Frontal cortex (tissue), 4 donors: ENCODE results near the gene MIA2. TPM values are rescaled to one million over a fixed set of nuclear protein-coding genes. Genes with fewer than 3 reads are reported as not detected.
"Not testable (repeated sequence)": the region's sequence is repeated elsewhere in the genome, so short reads cannot be mapped to it uniquely, and the experiment has no call there.

Source experiments
- DNase-seq, 2 donors: peaks; one replicate each; pipeline ENCODE4 v3.0.0; 2012; ENCODE audit warnings: low spot score in 2 of 2
- FAIRE-seq: peaks from 2 replicates; lab custom pipeline; 2012; peaks lifted over from hg19 to GRCh38; lab: Jason Lieb, UNC
- total RNA-seq: library from RNA; depleted of rRNA; stranded (reverse); fragments of >200 nt; gene quantifications from one replicate; pipeline ENCODE4 v1.2.3, GENCODE V29; 2014
- donor health status: control.
- donor health status: control.
- donor health status: control.

The MIA2 gene, protein sequence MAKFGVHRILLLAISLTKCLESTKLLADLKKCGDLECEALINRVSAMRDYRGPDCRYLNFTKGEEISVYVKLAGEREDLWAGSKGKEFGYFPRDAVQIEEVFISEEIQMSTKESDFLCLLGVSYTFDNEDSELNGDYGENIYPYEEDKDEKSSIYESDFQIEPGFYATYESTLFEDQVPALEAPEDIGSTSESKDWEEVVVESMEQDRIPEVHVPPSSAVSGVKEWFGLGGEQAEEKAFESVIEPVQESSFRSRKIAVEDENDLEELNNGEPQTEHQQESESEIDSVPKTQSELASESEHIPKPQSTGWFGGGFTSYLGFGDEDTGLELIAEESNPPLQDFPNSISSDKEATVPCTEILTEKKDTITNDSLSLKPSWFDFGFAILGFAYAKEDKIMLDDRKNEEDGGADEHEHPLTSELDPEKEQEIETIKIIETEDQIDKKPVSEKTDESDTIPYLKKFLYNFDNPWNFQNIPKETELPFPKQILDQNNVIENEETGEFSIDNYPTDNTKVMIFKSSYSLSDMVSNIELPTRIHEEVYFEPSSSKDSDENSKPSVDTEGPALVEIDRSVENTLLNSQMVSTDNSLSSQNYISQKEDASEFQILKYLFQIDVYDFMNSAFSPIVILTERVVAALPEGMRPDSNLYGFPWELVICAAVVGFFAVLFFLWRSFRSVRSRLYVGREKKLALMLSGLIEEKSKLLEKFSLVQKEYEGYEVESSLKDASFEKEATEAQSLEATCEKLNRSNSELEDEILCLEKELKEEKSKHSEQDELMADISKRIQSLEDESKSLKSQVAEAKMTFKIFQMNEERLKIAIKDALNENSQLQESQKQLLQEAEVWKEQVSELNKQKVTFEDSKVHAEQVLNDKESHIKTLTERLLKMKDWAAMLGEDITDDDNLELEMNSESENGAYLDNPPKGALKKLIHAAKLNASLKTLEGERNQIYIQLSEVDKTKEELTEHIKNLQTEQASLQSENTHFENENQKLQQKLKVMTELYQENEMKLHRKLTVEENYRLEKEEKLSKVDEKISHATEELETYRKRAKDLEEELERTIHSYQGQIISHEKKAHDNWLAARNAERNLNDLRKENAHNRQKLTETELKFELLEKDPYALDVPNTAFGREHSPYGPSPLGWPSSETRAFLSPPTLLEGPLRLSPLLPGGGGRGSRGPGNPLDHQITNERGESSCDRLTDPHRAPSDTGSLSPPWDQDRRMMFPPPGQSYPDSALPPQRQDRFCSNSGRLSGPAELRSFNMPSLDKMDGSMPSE (N-terminal part only)
- 24.5 TPM for total RNA-seq

DNA sequence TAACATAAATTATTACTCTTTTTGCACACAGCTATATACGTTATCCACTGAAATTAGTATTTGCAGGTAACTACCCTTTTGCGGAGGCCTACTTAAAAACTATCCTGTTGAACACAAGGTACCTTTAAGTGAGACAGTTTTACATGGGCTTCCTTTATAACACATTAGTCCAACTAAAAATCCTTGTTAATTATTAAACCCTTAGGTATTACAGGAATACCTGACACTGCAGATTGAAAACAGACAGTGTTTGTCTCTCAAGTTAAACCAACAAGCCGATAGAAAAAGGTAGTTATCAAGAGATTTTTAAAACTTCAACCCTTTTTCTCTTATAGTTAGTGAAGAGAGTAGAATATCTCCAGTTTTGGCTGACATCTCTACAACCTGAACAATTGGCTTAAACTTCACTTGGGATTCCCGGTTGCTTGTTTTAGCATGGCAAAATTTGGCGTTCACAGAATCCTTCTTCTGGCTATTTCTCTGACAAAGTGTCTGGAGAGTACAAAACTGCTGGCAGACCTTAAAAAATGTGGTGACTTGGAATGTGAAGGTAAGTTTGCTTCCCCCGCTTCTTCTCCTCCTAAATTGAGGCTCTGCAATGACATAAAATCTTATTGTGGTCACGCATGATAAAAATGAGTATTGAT lies at the start of gene MIA2:
Gene MIA2 (plus strand): TSS at position 236 of the 647 bp plus-strand sequence. CDS start 200 bp downstream, at position 436.
- DNase-seq: no peak
- FAIRE-seq: no peak

DNA sequence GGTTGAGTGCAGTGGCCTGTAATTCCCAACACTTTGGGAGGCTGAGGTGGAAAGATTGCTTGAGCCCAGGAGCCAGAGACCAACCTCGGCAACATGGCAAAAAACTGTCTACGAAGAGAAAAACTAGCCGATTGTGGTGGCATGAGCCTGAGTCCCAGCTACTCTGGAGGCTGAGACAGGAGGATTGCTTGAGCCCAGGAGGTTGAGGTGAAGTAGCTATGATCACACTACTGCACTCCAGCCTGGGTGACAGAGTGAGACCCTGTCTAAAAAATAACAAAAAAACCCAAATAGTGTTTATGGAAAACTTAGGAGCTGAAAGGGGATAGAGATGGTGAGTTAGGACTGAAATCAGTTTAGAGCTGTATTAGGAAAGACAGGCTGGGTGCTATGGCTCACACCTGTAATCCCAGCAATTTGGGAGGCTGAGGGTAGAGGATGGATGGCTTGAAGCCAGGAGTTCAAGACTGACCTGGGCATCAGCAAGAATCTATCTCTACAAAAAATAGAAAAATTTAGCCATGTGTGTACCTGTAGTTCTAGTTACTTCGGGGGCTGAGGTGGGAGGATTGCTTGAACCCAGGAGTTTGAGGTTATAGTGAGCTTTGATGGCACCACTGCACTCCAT lies 49.0 kb upstream of the MIA2 start:
- DNase-seq (no peak), FAIRE-seq (no peak)

DNA sequence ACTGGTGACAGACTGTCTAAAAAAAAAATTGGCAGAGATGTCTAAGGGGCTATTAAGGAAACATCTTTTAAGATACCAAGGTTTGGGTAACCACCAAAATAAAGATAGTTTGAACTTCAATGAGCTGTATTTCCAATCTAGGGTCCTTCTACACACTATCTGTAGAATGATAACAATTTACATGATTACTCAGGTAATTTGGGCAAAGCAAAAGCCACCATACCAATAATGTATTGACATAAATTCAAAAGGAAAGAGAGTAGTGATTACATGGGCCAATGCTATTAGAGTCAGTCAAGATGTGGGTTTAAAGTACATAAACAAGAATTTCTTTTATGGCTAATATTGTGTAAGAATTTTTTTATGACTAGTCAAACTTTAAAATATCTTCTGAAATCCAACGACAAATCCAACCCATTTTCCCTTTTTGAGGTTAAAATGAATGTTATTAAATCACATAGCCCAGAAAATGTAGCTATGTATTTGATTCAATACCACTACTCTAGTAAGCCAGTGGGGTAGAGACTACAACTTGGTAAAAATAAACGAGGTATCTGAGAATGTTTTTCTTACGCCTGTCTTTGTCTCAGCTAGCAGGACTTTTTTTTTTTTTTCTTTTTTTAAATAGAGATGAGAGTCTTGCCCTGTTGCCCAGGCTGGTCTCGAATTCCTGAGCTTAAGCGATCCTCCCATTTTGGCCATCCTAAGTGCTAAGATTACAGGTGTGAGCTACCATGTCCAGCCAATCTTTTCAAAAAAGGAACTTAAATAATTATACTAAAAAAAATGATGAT lies 48.3 kb upstream of the MIA2 start:
- FAIRE-seq: no peak
- DNase-seq: no peak

DNA sequence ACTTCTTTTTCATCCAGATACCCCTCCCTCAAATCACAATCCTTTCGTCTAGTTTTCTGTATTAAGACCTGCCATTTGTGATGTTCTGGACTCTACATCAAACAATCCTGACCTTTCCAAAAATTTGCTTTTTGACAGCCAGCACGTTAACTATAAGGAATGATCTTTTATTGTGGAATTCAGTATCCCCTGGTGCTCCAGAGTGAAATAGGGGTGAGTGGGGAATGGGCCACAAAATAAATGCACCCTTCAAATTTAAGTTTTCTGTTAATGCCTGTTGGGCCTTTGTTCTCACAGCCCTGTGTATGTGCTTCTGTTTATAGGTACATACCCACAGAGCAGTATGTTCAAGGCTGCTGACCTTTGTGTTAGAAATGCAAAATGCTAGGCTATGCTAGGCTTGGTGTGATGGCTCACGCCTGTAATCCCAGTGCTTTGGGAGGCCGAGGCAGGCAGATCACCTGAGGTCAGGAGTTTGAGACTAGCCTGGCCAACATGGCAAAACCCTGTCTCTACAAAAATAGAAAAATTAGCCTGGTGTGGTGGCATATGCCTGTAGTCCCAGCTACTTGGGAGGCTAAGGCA lies 46.7 kb upstream of the MIA2 start:
- DNase-seq (no peak), FAIRE-seq (no peak)

DNA sequence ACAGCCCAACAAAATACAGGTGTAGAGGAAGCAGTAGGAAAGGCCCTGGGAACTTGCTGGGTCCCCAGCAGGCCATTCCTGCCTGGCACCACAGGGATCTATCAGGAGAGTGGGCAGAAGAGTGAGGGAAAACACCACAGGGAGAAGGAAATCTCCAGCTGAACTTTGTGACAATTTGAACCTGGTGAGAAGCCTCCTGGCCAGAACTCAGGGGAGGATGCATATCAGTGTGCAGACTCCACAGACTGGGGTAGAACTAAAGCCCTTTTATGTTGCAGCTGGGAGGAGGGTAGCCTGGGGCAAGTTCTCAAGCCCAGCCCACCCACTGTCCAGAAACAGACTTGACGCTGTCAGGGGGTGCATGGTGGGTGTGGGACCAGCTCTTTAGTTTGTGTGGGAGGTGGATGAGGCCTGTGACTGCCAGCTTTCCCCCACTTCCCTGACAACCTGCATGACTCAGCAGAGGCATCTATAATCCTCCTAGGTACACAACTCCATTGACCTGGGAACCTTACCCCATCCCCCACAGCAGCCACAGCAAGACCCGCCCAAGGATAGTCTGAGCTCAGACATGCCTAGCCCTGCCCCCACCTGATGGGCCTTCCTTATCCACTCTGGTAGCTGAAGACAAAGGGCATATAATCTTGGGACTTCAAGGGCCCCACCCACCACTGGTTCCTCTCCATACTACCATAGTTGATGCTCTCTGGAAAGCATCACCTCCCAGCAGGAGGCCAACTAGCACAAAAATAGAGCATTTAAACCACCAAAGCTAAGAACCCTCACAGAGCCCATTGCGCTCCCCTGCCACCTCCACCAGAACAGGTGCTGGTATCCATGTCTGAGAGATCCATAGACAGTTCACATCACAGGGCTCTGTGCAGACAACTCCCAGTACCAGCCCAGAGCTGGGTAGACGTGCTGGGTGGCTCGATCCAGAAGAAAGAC lies 29.8 kb upstream of the MIA2 start:
- no peak for FAIRE-seq
- no peak for DNase-seq

DNA sequence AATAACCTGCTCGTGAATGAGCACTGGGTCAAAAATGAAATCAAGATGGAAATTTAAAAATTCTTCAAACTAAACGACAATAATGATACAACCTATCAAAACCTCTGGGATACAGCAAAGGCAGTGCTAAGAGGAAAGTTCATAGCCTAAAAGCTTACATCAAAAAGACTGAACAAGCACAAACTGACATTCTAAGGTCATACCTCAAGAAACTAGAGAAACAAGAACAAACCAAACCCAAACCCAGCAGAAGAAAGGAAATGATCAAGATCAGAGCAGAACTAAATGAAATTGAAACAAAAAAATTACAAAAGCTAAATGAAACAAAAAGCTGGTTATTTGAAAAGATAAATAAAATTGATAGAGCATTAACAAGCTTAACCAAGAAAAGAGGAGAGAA lies 26.3 kb upstream of the MIA2 start:
- DNase-seq, FAIRE-seq: not testable (repeated sequence)

DNA sequence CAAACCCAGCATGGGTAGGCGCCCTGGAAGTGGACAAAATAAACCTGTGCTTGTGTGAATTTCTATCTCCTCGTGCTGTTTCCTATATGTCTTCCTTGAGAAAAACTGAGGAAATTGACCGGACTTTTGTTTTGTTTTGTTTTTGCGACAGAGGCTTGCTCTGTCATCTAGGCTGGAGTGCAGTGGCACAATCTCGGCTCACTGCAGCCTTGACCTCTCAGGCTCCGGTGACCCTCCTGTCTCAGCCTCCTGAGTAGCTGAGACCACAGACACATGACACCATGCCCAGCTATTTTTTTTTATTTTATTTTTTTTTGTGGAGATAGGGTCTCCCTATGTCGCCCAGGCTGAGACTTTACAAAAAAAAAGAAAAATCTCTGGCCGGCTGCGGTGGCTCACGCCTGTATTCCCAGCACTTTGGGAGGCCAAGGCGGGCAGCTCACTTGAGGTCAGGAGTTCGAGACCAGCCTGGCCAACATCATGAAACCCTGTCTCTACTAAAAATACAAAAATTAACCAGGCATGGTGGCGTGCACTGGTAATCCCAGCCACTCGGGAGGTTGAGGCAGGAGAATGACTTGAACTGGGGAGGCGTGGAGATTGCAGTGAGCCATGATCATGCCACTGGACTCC lies 22.5 kb upstream of the MIA2 start:
- FAIRE-seq: no peak

DNA sequence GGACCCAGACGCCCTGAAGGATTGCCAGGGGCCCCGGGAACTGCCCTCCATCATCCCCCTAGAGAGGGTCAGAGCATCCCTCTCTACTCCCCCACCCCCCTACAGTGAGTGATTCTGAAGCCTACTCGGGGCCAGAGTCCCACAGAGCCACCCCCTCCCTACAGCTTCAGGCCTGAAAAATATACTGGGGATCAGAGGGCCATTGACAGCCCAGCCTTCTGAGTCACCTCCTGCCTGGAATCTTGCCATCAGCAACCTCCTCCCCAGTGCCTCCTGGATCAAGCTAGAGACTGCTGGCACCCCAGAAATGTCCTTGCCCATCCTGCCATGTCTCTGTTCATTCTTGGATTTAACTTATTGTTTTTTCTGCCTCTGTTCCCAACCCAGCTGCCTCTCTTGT lies 21.7 kb upstream of the MIA2 start:
- FAIRE-seq: no peak
- DNase-seq: no peak

More for the DNA sequence above, 22.5 kb upstream of the MIA2 start:
- DNase-seq: no peak

DNA sequence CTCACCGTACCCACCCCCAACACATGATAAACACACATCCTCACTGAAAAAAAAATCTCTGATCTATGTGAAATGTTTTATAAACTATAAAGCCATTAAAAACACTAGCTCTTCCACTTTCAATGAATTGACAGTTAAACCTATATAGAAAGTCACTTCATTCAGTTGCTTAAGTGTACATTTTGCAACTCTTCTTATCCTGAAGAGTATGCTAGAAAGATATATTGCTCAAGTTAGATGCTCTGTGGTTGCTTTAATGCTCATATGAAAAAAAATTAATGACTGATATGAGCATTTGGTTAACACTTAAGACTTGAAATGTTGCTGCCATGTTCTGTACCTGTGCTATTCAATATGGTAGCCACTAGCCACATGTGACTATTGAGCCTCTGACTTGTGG lies 21.0 kb upstream of the MIA2 start:
- DNase-seq (no peak), FAIRE-seq (no peak)

DNA sequence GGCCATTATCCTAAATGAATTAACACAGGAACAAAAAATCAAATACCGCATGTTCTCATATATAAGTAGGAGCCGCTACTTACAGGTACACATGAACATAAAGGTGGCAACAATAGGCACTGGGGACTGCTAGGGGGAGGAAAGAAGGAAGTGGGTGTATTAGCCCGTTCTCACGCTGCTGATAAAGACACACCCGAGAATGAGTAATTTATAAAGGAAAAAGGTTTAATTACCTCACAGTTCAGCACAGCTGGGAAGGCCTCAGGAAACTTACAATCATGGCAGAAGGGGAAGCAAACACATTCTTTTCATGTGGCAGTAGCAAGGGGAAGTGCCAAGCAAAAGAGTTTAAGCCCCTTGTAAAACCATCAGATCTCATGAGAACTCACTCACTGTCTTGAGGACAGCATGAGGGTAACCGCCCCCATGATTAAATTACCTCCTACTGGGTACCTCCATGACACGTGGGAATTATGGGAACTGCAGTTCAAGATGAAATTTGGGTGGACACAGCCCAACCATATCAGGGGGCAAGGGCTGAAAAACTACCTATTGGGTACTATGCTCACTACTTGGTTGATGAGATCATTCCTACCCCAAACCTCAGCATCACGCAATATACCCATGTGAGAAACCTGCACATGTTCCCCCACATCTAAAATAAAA lies 16.4 kb upstream of the MIA2 start:
- FAIRE-seq (no peak), DNase-seq (no peak)

DNA sequence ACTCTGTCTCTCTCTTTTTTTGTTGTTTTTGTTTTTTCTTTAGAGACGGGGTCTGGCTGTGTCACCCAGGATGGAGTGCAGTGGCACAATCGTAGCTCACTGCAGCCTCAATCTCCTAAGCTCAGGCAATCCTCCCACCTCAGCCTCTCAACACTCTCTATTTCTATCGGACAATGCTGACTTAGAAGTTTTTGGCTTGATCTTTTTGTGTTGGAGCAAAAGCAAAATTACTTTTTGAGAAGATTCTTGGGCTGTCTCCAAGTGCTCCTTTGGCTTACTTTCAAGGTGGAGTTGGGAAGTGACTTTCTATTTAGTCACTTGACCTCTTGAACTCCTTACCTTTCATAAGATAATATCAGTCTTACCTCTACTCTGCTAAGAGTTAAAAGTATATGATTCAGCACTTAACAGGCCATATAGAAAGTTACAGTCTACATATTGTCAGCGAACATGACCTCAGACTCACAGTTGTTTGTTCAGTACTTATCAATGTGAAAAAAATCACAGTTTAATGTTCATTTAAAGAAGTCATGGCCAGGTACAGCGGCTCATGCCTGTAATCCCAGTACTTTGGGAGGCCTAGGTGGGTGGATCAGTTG lies 15.4 kb upstream of the MIA2 start:
- no peak for DNase-seq
- no peak for FAIRE-seq

DNA sequence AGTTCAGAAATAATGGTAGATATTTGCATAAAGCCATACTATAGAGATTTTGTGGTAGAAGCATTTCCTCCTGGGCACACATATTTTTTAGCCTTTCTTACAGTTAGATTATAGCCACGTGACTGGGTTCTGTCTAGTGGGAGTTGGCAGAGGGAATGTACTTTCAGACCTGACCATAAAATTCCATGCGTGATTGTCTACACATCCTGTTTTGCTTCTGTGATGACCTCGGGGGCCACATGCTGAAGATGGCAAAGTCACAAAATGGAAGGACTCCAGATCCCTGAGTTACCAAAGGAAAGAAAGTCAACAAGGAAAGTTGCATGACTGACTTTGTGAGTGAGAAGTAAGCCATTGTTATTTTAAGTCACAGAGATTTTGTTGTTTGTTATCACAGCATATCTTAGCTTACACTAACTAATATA lies 14.6 kb upstream of the MIA2 start:
- no peak for DNase-seq
- no peak for FAIRE-seq

DNA sequence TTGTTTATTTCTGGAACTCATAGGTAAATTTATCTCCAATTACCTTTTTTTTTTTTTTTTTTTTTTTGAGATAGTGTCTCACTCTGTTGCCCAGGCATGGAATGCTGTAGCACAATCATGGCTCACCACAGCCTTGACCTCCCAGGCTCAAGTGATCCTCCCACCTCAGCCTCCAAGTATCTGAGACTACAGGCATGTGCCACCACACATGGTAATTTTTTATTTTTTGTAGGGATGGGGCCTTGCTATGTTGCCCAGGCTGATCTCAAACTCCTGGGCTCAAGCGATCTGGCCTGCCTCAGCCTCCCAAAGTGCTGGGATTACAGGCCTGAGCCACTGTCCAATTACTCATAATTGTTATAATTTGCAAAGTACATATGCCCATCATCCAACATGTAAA lies 13.2 kb upstream of the MIA2 start:
- not testable (repeated sequence) for DNase-seq, FAIRE-seq

DNA sequence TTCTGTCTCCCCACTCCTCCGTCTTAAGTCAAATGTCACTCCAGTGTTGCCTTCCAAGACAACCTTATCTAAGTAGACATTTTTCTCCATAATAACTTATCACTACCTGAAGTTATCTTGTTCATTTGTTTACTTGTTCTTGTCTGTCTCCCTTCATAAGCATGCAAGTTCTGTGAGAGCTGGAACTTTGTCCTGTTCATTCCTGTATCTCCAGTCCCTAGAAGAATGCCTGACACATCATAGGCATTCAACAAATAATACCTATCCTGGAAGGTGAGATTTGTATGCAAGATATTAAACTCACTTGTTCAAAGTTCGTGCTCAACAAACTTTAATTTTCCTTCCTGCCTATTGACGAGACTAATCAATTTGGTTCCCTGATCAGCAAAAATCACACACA lies 5.7 kb upstream of the MIA2 start:
- no peak for FAIRE-seq
- no peak for DNase-seq

DNA sequence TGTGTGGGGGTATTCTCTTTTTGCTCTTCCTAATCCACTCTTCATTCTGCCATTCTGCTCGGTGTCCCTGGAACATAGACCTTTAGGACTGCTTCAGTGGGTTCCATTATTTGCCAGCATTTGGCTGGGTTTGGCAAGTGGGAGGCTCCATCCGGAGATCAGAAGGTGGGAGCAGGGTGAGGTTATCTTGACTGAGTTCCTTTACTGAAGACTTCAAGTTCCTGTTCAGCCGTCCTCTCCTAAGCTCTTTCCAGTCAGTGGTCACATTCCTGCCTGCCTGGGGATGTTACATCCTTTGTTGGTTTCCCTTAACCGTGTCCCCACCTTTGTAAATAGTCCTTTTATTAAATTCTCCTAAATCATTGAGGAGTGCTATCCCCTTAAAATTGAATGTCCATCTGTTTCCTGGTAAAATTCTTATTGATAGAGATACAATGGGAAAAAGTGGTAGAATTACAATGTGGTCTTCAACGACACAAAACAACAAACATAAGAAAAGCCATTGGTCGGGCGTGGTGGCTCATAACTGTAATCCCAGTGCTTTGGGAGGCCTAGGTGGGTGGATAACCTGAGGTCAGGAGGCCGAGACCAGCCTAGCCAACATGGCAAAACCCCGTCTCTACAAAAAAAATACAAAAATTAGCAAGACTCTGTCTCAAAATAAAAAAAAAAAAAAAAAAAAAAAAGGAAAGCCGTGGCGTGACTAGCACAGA lies 5.0 kb upstream of the MIA2 start:
- DNase-seq (no peak), FAIRE-seq (no peak)
